NOMO-1 treated with DMSO at 0.1 percent for 48 hours (cell line): Measurements from ENCODE around the gene TMEM132D.

Experiments
- DNase-seq: peaks from one replicate; lab custom pipeline; 2025; ENCODE audit not compliant: unreplicated experiment; lab: John Stamatoyannopoulos, UW

TMEM132D gene

DNA sequence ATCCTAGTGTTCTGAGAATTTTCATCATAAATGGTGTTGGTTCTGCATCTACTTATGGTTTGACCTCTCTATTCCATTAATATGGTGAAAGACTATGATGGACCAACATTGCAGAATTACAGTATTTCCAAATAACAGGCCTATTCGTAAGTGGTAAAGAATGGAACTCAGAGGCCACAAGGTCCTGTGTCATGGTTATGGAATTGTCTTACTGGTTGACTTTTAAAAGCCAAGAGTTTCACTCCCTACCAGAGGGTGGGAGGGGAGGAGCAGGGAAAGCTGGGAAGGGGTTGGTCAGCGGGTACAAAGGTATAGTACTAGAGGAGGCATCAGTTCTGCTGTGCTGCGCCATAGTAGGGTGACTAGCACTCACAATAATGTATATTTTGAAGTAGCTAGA, 153.4 kb downstream of the TMEM132D start:
- no peak for DNase-seq

DNA sequence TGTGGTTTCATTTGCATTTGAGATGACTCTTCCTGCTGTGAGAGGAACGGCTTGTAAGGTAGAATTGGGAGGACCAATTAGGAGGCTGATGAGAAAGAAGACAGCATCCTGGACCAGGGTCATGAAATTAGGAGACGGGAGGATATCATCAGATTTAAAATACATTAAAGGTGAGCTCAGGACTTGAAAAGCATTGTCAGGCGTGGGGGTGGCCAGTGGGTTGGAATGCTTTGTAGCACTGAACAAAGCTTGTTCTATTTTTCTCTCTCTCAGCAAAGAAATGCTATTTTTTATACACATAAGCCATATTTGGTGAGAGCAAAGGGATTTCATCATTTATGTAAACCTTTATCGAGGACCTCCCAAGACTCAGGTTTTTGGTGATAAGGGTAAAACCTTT, 157.5 kb downstream of the TMEM132D start:
- DNase-seq = no peak

DNA sequence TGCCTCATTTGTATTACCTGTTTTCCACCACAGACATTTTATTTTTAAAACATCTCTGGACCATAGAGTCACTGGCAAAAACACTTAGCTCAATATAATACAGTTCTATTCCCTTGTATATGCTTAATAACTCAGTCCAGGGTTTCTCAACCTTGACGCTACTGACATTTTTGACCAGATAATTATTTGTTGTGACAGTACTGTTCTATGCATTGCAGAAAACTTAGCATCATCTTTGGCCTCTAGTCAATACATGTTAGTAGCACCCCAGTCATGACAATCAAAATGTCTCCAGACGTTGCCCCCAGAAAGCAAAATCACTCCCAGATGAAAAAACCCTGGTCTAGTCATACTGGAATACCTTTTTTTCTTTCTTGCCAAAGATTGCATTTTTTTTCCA, 174.7 kb downstream of the TMEM132D start:
- no peak for DNase-seq

DNA sequence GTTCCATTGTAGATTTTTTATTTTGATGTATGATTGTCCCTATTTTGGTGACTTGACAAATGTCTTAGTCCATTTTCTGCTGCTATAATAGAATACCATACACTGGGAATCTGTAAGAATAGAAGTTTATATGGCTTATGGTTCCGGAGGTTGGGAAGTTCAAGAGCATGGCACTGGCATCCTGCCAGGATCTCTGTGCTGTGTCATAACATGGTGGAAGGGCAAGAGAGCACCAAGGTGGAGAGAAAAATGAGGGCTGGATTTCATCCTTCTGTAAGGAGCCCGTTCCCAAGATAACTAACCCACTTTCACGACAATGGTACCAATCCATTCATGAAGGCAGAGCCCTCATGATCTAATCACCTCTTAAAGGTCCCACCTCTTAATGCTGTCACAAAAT, 176.7 kb downstream of the TMEM132D start:
- DNase-seq = no peak

DNA sequence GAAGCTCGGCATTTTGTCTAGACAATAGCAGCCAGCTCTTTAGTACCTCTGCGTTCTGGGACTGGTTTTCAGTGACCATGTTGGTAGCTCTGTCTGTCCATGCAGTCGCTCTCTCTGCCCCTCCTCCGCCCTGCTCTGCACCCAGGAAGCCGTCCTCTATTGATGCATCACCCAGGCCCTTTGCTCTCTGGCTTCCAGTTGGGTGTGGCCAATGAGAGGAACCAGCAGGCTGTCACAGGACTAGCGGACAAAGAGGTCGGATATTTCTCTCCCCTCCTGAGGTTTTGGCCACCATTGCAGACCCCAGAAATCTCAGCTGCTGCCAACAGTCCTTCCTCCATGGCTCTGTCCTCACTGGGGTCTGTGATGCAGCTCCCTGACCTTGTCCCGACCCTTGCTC, 180.6 kb downstream of the TMEM132D start:
- DNase-seq = no peak

DNA sequence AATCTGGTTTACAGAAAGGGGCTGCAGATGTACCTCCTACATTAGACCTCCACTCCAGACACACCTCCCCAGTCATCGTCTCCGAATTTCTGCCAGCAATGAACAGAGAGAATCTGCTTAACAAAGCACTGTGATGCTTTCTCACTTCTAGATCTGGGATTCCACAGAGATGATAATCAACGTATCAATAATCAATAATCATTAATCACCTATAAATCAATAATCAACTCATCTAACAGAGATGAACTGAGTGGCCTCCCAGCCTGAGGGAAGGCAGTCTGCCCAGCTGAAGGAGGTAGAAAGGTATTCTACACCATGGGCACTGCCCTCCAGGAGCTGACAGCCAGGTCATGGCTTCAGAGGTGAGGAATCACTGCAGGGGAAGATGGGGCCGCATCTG, 183.2 kb downstream of the TMEM132D start:
- DNase-seq = no peak

DNA sequence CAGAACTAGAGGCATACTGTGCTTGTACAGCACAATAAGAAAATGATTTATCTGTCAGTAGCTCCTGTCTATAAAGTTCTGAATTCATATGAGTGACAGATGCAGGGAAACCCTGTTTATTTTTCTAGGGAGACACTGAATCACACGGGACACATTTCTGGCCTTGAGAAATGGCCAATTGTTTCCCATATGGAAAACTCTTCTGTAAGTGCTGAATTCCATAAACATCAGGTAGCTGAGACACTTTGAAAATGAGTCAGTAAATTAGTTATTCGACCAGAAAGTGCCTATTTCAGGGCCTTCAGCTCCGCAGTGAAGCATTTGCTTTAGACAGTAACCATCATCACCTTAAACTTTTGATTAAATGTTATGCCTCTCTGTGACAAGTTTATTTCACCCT, 184.4 kb downstream of the TMEM132D start:
- no peak for DNase-seq

DNA sequence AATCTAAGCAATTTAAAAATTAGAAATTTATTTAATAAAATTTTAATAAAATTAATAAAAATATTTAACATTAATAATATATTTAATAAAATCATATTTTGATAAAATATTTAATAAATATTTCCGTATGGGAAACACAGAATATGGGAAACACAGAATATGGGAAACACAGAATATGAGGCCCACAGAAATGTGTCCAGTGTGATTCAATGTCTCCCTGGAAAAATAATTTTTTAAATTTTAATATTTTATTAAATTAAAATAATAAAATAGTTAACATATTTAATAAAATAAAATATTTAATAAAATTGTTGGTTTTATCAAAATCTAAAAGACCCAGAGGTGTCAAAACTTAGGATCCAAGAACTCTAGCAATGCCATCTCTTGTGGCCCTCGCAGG, 186.4 kb downstream of the TMEM132D start:
- no peak for DNase-seq

DNA sequence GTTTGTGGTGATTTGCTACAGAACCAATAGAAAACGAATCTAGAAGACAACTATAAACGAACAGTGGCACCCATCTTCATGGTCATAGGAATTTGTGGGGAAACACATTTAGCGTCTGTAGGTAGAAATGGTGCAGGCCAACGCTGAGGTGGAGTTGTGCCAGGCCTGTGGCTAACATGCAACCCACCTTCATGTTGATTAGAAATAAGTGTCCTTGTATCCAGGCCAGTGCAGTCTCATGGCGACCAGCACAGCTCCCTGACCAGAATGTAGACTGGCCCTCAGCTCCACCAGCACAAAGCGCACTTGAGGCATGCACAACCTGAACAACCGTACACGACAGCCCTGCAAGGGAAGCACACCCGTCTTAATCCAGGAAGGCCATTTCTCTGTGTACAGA, 187.0 kb downstream of the TMEM132D start:
- no peak for DNase-seq

DNA sequence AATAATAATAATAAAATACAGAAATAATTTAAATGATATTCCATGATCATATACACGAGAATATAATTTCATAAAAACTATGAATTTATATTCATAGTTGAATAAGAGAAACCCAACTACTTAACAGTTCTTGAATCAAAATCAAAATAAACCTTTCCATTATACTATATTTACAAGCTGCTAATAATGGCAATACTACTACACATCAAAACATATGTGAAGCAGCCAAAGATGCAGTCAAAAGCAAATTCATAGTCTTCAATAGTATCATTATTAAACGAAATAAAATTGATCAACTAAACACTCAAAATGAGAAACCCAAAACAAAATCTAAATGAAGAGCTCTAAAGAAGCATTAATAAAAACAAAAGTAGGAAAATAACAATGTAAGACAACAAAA, 197.1 kb downstream of the TMEM132D start:
- DNase-seq = no peak

DNA sequence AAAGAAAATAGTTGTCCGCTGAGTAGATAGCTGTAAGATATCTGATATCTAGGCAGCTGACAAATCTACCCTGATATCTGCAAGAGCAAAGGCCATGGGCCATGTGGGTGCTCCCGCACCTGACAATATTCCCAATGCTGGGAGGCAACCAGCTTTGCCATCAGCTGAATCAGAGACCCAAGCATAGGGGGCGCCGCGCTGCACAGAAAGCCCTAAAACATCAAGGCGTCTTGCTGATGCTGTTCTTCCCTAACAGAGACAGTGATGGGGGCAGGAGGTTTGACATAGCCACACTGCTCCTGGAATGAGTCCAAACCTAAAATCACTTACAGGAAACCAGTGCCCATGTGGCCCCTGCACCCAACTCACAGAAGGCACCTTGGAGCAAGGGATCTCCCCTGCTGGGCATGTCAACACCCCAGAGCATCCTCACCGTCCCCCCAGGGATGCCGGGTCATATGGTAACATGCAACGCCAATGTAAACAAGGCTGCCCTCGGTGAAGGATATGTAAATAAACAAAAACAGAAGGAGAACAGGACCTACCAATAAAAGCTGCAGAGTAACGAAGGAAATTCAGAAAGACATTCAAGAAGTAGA, 199.5 kb downstream of the TMEM132D start:
- no peak for DNase-seq

DNA sequence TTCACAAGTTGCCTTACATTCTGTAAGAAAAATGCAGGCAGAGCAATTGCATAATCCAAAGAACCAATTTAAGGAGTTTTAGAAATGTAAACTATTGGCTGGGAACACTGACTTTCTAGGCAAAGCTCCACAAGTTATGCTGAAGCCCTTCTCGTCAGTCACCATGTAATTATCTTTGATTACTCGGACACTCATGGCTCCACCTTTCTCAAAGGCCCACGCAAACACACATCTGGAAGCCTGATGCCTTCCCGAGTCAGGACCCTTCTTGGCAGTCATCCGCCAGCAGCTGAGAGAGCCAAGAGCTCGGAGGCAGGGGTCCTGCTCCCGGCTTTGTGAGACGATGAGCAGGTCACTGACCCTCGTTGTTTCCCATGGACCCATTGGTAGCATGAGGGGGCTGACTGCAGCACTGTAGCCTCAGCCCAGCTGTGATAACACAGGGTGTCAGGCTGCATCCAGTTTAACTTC, 202.2 kb downstream of the TMEM132D start:
- DNase-seq = no peak

DNA sequence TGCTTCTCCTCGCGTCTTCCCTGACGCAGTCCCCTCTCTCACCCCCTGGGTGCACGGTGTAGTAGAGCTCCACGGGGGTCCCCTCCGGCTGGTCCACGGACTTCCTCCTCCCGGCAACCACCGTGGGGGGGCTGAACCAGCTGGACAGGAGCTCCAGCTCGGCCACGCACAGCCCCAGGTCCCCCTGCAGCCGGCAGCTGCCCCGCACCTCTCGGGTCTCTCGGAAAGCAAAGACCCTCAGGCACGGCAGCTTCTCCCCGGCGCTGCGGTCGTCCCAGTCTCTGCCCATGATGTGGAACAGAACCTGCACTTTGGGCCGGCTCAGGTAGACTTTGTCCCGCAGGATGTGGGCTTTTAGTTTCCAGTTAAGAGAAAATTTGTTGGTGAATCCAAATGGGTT, 203.8 kb downstream of the TMEM132D start:
- no peak for DNase-seq

DNA sequence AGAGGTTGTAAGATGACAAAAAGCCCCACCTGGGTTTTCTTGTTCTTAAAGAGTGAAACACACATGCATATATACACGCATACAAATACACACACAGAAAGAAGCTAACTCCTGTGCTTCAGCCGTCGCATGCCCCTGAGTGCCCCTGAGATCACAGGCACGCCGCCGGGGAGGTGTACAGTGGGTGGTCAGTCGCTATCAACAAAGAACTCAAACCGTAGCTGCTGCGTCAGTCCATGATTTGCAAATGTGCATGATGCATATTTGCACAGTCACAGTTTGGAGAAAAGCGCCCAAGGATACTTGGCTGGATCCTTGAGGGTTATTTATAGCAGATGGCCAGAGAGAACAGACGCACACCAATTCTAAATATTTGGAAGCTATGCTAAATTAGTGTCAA, 206.9 kb downstream of the TMEM132D start:
- DNase-seq = no peak

DNA sequence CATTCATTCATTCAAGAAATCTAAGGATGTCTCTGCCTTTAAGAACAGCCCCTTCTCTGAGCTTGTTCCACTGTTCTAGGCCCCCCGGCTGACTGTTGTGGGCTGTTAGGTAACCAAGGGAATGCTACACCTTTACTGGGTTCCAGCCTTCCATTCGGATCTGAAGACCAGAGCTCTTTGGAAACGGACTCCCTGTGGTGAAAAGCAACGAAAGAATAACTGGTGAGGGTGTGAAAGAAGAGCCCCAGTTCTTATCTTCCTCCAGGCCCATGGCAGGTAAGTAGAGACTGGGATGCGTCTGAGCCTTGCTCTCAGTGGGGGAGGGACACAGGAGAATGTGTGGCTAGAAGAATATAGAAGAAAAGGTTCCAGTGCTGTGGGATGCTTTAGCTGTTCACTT, 207.4 kb downstream of the TMEM132D start:
- no peak for DNase-seq

DNA sequence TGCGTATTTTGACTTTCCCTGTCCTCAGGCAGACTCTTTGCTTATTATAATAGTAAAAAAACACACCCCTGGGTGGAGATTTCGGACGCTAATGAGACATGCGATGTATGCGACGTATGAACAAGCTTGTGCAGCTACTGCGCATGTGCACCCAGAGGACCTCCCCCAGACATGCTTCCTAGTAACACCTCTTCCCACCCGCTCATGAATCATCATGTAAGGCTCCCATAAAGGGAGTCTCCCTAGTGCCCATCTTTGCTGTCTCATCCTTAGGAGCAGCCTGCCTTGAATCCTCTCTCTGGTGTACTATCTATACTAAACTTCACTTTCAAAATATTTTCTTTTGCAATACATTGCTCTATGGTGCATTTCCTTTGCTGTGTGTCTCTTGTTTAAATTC, 210.1 kb downstream of the TMEM132D start:
- DNase-seq = no peak

DNA sequence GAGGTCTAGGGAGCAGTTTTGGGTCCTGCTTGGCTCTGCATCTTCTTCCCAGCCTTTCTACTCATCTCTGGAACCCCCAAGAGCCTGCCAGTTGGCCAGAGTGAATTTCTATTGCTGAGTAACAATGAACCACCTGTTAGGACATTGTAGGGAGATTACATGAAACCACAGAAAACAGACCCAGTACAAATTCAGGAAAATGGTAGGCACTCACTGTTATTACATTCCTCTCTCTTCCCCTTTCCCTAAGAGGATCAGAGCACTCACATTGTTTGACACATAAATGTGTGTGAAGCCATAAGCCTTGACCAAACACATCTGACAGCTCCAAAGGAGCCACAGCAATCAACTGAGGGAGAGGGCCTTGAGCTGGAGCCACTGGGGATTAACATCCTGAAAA, 216.1 kb downstream of the TMEM132D start:
- no peak for DNase-seq

DNA sequence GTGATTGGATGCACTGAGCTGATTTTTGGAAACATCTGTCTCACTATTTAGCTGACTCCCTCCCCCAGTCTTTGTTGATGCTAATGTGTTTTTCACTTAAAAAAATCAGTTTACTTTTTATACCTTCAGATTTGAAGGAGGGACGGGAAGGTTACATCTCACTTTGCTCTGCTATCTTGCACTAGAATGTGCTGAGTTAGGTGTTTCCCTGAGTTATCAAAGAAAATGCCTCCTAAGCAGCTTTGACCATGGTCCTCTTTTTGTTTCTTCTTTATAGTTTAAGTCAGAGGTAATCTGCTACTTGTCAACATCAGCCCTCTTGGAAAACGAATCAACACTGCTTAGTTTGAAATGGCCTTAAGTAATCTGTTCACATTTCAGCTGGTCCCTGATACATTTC, 222.0 kb downstream of the TMEM132D start:
- no peak for DNase-seq

DNA sequence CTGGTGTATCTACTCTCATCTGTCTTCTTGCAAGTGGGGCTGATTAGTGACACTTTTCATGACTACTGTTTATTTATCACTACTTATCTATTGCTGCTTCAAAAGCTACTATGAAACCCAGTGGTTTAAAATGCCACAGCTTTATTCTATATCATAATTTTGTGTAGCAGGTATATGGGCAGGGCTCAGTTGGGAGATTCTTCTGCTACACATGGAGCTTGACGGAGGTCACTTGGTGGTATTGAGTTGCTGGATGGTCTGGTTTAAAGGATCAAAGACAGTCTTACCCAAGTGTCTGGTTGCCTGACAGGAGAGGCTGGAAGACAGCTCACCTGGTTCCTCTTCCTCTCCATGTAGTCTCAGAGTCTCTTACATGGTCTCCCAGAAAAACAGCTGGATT, 222.7 kb downstream of the TMEM132D start:
- no peak for DNase-seq

DNA sequence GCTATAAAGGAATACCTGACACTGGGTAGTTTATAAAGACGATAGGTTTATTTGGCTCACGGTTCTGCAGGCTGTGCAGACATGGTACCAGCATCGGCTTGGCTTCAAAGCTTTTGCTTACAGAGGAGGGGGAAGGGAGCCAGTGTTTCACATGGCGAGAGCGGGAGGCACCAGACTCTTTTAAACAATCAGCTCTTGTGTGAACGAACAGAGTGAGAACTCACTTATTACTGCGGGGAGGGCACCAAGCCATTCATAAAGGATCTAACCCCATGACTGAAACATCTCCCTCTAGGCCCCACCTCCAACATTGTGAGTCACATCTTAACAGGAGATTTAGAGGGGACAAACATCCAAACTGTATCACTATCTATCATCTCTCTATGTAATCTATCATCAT, 227.4 kb downstream of the TMEM132D start:
- DNase-seq = no peak

DNA sequence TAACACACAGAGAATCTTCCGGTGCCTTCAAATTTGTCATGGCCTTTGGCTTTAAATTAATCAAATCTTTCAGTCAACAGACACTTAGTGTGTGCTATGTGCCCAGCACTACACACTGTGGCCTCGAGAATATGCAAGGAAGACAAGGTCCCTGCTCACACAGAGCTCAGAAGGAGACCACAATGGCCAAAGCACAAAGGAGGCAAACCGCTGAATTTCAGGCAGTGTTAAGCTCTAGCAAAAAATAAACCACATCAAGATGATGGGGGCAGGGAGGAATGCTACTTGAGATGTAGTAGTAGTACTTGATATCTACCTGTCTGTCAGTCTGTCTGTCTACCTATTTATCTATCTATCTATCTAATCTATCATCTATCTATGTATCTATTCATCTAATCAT, 227.9 kb downstream of the TMEM132D start:
- no peak for DNase-seq

DNA sequence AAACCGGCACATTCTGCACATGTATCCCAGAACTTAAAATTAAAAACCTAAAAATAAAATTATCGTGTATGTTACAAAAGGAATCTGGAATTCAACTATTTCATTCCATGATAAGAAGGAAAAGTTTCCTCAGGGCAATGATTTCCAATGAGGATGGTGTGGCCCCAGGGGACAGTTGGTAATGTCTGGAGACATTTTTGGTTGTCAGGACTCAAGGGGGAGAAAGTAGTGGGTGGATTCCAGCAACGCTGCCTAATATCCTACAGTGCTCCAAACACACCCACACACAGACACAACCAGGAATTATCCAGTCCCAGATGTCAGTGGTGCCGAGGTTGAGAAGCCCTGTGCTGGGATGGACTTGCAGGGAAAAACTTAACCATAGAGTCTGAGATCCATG, 228.3 kb downstream of the TMEM132D start:
- DNase-seq = no peak

DNA sequence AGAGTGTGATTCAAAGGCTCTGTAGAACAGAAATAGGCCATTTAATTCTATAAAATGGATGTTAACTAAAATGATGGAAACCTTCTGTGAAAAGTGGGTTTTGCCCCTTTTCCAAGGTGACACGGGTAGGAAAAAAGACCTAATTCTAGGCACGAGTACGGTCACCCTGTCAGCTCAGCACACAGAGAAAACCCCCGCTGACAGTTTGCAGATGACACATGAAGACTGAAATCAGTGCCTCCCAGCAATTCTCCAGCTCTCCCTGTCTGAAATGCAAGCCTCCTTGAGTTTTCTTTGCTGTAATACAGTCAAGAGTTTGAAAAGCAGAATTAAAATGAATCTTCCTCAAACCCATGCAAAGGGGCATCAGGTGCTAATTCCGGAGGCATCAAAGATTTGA, 230.0 kb downstream of the TMEM132D start:
- DNase-seq = no peak

DNA sequence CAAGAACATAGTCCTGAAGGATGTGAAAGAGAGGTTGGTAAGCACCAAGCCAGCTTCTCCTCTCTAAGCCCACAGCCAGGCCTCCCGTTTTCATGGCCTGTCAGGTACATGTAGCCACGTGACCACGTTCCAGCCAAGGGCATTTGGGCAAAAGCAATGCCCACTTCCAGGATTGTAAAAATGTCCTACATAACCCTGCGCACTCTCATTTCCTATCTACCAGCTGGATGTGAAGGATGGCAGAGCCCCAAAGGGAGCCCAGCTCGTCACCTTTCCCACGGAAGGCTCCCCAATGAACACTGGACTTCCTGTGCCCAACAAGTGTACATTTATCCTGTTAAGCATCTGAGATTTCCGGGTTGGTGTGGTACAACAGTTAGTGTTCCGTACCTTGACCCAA, 231.7 kb downstream of the TMEM132D start:
- no peak for DNase-seq
